Right ventricle myocardium inferior (tissue), 1 donor: Measurements from ENCODE around the gene LIPE. TPM values are rescaled to one million over a fixed set of nuclear protein-coding genes. Genes with fewer than 3 reads are reported as not detected.

ENCODE experiments used
- ATAC-seq: fragments of 200-7000 bp; cut with Tn5 transposase; one replicate; pipeline ENCODE4 v1.9.1; 2020; ENCODE audit warnings: mild to moderate bottlenecking, moderate library complexity
- DNase-seq: peaks from one replicate; pipeline ENCODE4 v3.0.0; 2021; ENCODE audit errors: missing footprints
- intact Hi-C: fragments of 100-400 bp; cut with DNase I; formaldehyde crosslinking; loops from one replicate; pipeline ENCODE4 v1.11.0; 2022
- total RNA-seq: library from RNA; stranded (reverse); fragmentation: NEBNext Ultra II Directional; extraction: Animal tissue kit (Norgen Biotek cat#: 25700); gene quantifications from one replicate; pipeline ENCODE4 v1.2.1, GENCODE V29; 2021
- donor health status: DM: no; HTN: yes; CAD: no; lungs with severe emphysema.

The LIPE gene
- total RNA-seq, 1 donor from 2014 or later = 67.7 TPM

DNA sequence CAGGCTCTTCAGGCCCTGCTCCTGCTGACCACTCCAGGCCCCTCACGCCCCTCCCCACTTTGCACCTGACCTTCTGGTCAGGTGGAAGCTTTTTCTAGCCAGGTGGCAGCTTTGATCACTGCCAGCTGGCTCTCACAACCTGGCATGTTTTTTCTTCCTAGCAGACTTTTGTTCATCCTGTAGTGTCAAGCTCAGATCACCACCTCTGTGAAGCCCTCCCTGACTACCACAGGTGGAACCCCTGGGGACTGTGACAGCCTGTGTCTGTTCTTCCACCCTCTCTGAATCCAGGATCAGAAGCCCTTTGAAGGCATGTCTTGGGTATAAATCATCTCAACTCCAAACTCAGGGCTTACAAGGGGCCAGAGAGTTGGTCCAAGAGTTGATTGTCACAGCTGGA is 26.8 kb downstream of the LIPE start:
- intact Hi-C loops = loop anchor here (2.0 kb wide), 1 partner anchor 76 kb away; the partner anchor contains the start of gene MEGF8
- ATAC-seq (no peak), DNase-seq (no peak)

DNA sequence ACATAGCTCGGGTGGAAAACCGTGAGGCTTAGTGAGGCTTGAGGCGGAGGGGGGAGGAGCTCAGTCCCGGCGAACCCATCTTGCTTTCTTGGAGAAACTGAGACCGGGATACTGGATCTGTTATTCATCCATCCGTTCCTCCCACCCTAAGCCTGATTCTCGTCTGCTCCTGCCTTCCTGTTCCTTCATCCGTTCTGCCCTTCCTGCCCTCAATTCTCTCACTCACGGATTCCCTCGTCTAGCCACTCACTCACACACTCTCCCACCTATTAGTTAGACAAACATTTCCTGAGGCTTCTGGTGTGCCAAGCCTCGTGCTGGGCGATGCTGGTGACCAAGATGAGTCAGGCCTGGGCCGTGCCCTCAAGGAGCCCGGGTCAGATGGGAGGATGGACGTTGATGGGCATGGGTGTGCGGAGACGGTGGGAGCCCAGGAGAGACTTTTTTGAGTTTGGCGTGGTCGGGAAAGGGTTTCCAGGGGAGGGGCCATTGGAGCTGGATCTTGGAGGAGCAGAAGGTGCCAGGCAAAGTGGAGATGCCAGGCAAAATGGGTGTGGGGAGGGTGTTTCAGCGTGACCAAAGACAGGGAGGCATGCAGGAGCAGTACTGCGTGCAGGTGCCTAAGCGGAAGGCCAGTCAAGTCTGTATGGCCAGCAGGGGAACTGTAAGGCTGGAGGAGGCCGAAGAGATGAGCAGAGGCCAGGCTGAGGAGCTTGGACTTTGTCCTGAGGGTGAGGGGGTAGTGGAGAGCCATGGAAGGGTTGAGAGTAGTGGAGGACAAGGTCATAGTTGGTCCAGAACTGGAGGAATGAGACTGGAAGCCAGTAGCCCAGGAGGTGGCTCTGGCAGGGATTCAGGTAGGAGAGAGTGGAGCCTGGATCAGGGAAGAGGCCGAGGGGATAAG is 29.7 kb downstream of the LIPE start:
- no peak for DNase-seq
- intact Hi-C loops = loop anchor here (5.0 to 10.0 kb wide), 2 partner anchors 35 to 153 kb away; partner anchors contain the start of gene GSK3A
- no peak for ATAC-seq

DNA sequence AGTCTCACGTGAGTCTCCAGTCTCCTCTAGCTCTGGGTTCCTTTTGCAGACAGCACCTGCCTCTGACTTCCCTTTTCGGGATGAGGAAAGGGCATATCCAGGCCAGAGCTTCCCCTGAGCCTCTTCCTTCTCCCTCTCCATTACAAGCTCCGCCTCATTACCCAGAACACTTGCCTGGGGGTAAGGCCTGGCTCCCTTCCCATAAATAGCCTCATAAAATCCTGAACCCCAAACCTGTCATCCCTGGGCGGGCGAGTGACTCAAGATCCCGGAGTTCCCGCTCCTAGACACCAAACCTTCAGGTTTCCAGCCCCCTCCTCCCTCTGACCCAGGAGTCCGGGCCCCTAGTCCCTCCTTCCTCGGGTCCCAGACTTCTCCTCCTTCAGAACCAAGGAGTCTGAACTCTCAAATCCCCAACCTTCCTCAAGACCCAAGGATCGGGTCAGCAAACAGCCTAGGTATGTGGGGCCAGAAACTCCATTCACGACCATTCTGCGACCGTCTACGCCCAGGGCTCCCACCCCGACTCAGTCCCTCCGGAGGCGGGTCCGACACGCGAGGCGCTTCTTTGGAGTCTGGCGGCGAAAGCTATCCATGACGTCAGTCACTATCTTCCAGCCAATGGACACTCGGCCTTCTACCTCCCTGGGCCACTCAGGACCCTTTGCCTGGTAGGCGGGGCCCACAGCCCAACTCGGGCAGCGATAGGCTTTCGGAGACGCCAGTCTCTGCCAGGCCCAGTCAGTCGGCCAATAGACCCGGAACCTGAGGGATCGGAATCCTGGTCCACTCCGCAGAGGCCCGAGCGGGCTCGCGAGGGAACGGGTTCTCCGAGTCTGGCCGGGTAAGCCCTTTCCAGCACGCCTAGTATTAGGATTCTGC is 30.6 kb downstream of the LIPE start:
- intact Hi-C loops = loop anchor here (5.0 to 10.0 kb wide), 2 partner anchors 36 to 152 kb away; partner anchors contain the start of gene GSK3A
- ATAC-seq (peak; percentile 98), DNase-seq (peak; percentile 99)

DNA sequence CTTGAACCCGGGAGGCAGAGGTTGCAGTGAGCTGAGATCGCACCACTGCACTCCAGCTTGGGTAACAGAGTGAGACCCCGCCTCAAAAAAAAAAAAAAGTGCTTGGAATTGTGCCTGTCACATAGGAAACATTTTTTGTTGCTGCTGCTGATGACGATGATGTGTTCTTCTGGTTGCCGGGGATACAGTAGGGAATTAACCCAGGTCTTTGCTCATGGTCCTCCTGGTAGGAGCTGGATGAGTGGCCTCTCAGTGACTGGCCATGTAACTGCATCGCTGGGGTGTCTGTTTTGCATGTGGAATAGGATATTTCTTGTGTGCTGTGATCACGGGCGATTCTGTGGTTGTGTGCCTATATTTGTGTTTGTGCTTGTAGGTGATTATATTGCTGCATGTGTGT is 32.4 kb downstream of the LIPE start:
- intact Hi-C loops = loop anchor here (5.0 to 10.0 kb wide), 2 partner anchors 38 to 150 kb away; partner anchors contain the start of gene GSK3A
- ATAC-seq (no peak), DNase-seq (no peak)

DNA sequence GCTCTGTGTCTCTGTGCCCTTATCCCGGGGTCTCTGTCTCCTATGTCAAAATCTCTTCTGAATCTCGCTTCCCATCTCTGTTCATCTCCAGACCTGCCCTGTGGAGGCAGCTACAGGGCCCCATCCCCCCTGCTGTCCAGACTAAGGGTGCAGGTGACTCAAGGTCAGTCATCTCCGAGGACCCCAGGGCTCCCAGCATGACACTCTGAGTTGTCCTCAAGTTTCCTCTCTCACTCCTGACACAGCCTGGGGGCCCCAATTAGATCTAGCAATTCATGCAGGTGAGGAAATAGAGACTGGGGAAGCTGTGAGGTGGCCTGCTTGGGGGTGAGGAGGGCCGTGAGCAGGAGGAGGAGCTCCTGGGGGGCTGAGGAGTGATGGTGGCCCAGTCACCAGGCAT is 35.0 kb downstream of the LIPE start:
- intact Hi-C loops = loop anchor here (10.0 kb wide), 1 partner anchor 147 kb away; the partner anchor contains the start of gene GSK3A
- ATAC-seq = no peak
- DNase-seq = no peak

DNA sequence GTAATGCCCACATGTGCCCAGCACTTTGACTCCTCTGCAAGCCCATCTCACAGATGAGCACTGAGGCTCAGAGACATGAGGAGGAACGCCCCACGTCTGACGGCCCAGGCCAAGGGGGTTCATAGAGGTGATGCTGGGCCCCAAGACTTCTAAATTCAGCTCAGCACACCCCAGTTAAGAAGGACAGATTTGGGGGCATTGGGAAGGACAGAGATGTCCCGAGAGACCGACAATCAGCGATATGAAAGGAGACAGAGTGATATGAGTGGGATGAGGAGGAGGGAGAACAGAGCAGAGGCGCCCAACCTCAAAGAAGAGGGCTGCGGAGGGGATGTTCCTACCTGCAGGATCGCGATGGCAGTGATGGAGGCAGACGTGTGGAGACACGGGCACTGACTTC is 37.3 kb downstream of the LIPE start, which contains the start of gene CNFN:
CNFN (minus strand) TSS at position 399 of the 400 bp plus-strand sequence. CDS start 1,260 bp downstream, outside the sequence.
- no peak for DNase-seq

DNA sequence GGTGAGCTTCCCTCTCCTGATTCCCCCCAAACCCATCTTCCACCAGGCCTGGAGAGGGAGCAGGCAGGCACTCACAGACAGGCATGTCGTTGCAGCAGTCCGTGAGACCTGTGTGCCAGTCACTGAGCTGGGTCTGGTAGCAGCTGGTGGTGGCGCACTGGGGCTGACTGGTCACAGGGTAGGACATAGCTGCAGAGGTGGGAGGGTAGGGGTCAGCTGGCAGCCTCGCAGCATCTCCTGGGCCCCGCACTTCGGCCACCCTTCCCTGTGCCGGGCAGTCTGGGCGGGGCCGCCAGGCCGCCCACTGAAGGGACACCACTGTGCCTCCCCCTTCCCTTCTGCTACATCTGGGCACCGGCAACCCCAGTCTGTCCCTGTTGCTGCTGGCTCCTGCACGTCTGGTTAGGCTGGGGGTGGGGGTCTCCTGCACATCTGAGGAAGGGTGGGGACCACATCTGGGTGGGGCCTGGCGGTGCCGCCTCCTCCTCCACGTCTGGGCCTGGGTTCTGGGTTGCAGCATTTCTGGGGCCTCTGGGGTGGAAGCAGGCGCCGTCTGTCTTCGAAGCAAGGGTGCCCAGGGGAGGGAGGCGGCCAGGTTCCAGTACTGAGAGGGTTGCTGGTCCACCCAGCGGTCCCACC is 38.2 kb downstream of the LIPE start:
- intact Hi-C loops = no loop called here
- ATAC-seq = no peak

More for the DNA sequence above, 37.3 kb downstream of the LIPE start, which contains the start of gene CNFN:
- no peak for ATAC-seq
- intact Hi-C loops = loop anchor here (10.0 kb wide), 1 partner anchor 145 kb away; the partner anchor contains the start of gene GSK3A

DNA sequence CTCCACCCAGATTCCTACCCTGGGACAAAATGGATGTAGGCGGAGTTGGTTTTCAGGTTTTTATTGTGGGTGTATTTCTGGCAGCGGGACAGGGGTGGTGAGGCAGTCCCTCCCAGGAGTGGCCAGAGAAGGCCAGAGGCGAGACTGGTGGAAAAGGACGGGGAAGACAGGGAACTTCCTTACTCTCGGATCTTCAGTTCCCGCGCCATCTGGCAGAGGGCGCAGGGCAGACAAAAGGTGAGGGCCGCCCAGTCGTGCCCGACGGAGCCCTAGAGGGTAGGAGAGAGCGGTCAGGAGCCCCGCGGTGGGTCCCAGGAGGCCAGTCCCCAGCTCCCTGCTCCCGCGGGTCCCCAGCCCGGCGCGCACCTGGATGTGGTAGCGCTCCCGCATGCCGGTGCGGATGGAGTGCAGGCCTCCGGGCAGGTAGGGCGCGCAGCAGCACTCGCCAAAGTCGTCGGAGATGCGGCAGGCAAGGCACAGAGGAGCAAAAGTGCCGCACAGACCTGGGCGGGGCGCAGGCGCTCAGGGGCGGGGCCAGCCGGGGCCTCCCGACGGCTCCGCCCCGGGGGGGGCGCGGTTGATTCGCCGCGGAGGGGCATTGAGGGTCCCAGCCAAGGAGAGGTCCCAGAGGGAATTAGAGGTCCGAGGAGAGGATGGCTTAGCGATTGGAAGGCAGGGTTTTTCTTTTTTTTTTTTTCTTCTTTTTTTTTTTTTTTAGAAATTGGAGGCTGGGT is 40.0 kb downstream of the LIPE start:
- DNase-seq (peak; percentile 82), ATAC-seq (peak; percentile 74)
- intact Hi-C loops = no loop called here

More for the DNA sequence above, 38.2 kb downstream of the LIPE start:
- DNase-seq = no peak

DNA sequence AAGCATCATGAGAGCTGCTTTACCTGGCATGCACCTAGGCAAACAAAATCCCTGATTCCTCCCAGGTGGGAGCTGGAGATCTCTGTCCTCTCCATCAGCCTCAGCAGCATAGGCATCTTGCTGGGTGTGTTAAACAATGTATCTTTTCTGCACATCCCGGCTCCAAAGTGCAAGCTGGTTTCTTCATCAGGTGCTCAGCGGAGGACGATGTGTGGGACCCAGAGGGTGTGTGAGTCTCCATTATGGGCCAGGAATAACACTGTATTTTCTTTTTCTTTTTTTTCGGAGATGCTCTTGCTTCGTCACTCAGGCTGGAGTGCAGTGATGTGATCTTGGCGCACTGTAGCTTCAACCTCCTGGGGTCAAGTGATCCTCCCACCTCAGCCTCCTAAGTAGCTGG is 47.0 kb downstream of the LIPE start:
- DNase-seq = no peak
- ATAC-seq = no peak

DNA sequence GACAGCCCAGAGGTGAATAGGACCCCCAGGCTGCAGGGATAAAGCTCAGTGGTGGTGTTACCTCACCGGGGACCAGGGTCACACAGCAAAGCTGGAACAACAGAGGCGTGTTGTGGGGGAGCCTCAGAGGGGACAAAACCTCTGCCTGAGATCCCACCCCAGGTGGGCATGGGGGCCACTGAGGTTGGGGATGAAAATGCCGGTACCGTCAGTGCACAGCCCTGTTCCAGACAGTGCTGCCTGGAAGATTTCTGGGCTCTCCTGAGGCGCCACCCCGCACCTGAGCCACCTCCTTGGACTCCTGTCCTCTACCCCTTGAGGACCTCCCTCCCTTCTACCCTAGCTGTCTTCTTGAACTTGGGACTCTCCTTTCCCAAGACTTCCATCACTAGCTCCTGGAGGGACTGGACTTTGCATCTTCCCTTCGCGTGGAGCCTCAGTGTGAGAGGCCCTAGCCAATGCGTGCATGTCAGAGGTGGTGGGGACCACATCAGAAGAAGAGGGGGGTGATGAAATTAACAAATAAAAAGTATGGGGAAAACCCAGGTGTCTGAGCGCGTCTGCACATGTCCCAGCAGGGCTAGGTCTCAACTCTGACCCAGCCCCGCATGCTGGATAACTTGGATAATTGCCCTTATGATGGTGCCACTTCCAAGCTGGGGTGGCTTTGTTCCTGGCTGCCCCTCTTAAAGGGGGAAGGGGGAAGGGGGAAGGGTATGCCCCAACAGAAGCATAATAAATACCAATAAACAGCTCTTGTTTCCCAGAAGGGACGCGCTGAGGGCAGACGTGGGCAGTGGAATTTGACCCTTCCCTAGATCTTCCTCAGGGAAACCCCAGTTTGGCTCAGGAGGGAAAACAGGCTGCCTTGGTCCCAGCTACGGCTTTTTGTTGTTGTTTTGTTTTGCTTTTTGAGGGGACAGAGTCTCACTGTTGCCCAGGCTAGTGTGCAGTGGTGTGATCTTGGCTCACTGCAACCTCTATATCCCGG is 48.7 kb downstream of the LIPE start:
- ATAC-seq = peak; percentile 15
- intact Hi-C loops = no loop called here
- no peak for DNase-seq

More for the DNA sequence above, 47.0 kb downstream of the LIPE start:
- intact Hi-C loops = no loop called here

DNA sequence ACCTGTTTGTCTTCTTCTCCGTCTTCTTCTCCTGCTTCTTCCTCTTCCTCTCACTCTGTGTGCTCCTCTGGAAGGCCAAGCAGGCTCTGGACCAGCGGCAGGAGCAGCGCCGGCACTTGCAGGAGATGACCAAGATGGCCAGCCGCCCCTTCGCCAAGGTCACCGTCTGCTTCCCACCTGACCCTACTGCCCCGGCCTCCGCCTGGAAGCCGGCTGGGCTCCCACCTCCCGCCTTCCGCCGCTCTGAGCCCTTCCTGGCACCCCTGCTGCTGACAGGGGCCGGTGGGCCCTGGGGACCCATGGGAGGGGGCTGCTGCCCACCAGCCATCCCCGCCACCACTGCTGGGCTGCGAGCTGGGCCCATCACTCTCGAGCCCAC is 51.0 kb downstream of the LIPE start:
- no peak for DNase-seq
- intact Hi-C loops = no loop called here
- no peak for ATAC-seq

DNA sequence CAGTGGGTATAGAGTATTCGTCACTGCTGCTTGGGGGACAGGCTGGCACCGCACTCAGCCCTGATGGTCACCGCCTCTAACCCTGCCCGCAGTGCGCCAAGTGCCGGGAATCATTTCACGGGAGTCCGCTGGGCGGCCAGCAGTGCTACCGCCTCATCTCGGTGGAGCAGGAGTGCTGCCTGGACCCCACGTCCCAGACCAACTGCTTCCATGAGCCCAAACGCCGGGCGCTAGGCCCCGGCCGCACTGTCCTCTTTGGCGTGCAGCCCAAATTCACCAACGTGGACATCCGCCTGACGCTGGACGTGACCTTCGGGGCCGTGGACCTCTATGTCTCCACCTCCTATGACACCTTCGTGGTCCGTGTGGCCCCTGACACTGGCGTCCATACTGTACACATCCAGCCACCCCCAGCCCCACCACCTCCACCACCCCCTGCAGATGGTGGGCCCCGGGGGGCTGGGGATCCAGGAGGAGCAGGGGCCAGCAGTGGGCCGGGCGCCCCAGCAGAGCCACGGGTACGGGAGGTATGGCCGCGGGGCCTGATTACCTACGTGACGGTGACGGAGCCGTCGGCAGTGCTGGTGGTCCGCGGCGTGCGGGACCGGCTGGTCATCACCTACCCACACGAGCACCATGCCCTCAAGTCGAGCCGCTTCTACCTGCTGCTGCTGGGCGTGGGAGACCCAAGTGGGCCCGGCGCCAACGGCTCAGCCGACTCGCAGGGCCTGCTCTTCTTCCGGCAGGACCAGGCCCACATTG is 51.6 kb downstream of the LIPE start:
- ATAC-seq = no peak
- intact Hi-C loops = no loop called here
- no peak for DNase-seq

DNA sequence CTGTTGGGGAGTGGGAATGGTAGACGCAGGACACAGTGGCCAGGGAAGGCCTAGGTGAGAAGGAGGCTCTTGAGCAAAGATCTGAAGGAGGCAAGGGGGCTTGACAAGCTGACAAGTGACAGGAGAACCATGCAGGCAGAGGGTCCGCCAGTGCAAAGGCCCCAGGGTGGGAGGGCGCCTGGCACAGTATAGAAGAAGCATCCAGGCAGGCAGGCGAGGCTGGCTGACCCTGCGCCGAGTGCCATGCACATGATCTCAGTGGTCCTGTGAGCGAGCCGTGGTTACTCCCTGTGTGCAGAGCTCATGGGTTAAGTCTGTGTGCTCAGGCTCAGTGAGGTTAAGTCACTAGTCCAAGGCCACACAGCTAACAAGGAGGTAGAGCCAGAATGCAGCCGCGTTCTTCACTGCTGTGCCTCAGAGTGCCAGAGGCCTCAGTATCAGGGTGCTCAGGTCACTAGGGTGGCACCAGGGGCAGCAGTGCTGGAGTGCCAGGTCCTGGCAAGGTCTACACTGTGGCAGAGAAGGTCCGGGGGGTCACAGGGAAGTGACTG is 52.3 kb downstream of the LIPE start:
- intact Hi-C loops = no loop called here
- DNase-seq (no peak), ATAC-seq (no peak)

DNA sequence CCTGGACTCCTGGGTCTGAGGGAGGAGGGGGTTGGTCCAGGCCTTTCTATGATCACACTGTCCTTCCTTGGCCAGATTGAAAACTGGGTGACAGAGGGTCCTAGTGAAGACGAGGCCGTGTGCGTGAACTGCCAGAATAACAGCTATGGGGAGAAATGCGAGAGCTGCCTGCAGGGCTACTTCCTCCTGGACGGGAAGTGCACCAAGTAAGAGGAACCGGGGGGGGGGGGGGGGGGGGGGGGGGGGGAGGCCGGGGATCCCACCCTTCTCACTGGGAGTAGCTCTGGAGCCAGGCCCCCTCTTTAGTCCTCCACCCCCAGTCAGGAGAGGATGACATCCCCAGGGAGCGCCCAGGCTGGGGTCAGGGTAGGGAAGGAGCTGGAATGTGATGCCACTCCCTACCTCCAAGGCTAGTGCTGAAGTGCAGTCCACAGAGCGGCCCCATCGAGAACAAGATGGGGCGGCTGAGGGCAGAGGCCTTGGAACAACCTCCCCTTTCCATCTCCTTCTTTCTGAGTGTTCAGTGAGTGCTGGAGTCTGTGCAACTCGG is 56.5 kb downstream of the LIPE start:
- ATAC-seq = no peak
- DNase-seq = peak; percentile 54

DNA sequence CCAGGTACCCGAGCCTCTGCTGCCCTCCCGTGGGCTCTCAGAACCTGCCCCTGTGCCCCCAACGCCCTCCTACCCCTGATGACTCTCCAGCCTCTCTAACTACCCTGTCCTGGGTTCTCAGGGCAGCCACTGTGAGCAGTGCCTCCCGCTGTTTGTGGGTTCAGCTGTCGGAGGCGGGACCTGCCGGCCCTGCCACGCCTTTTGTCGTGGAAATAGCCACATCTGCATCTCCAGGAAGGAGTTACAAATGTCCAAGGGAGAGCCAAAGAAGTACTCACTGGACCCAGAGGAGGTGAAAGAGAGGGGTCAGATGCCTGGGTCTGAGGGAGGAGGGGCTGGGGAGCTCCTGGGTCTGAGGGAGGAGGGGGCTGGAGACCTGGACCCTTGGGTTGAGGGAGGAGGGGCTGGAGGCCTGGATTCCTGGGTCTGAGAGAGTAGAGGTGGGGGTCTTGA is 57.1 kb downstream of the LIPE start:
- intact Hi-C loops = no loop called here
- DNase-seq (peak; percentile 57), ATAC-seq (no peak)

More for the DNA sequence above, 56.5 kb downstream of the LIPE start:
- intact Hi-C loops = no loop called here
